Liver (tissue), 9 donors: ENCODE data around the gene TMEM223. TPM values are rescaled to one million over a fixed set of nuclear protein-coding genes. Genes with fewer than 3 reads are reported as not detected.
"Not testable (repeated sequence)": the region's sequence is repeated elsewhere in the genome, so short reads cannot be mapped to it uniquely, and the experiment has no call there.

Source experiments
- DNase-seq: peaks from one replicate; pipeline ENCODE4 v3.0.0-alpha.2; 2017; ENCODE audit warnings: low spot score
- H3K27ac ChIP-seq, 2 donors: one replicate each; pipeline ENCODE4 v1.7.0; 2013; ENCODE audit warnings: inconsistent platforms in 2 of 2, low read length in 2 of 2, control low read depth in 1 of 2, low read depth in 1 of 2, mild to moderate bottlenecking in 1 of 2
- H3K27me3 ChIP-seq, 4 donors: one replicate each; pipeline versions ENCODE4 v1.6.1 to v1.7.0; 2013; ENCODE audit warnings: low read length in 3 of 4, inconsistent platforms in 1 of 4, mild to moderate bottlenecking in 1 of 4, moderate library complexity in 1 of 4; ENCODE audit not compliant: control insufficient read depth in 4 of 4, insufficient read depth in 4 of 4
- H3K36me3 ChIP-seq, 4 donors: one replicate each; pipeline versions ENCODE4 v1.6.1 to v1.7.0; 2013; ENCODE audit warnings: low read length in 3 of 4, mild to moderate bottlenecking in 3 of 4, low read depth in 1 of 4, moderate library complexity in 1 of 4; ENCODE audit not compliant: control insufficient read depth in 4 of 4, insufficient read depth in 3 of 4
- H3K4me1 ChIP-seq, 4 donors: one replicate each; pipeline versions ENCODE4 v1.6.1 to v1.7.0; 2013; ENCODE audit warnings: low read length in 3 of 4, mild to moderate bottlenecking in 3 of 4, moderate library complexity in 1 of 4; ENCODE audit not compliant: control insufficient read depth in 4 of 4, insufficient read depth in 4 of 4
- H3K4me3 ChIP-seq, 3 donors: one replicate each; pipeline versions ENCODE4 v1.6.1 to v1.7.0; 2013; ENCODE audit warnings: low read length in 3 of 3, control low read depth in 1 of 3, low read depth in 1 of 3, mild to moderate bottlenecking in 1 of 3
- H3K9ac ChIP-seq, 2 donors: one replicate each; pipeline ENCODE4 v1.7.0; 2013; ENCODE audit warnings: low read length in 2 of 2, mild to moderate bottlenecking in 2 of 2, moderate library complexity in 2 of 2, control low read depth in 1 of 2, low read depth in 1 of 2
- H3K9me3 ChIP-seq, 4 donors: one replicate each; pipeline versions ENCODE4 v1.6.1 to v1.7.0; 2013; ENCODE audit warnings: low read length in 3 of 4; ENCODE audit not compliant: control insufficient read depth in 4 of 4
- ATF3 ChIP-seq: IDR thresholded peaks from 2 replicates; pipeline ENCODE4 v1.6.1; 2016; ENCODE audit warnings: antibody characterized with exemption
- EGR1 ChIP-seq, 2 donors: IDR thresholded peaks; 2 replicates each; pipeline ENCODE4 v1.6.1; 2016 to 2018; ENCODE audit warnings: antibody characterized with exemption in 2 of 2, low read depth in 2 of 2
- FOXA1 ChIP-seq: IDR thresholded peaks from 2 replicates; pipeline ENCODE4 v1.6.1; 2016; ENCODE audit warnings: antibody characterized with exemption
- FOXA2 ChIP-seq: IDR thresholded peaks from 2 replicates; pipeline ENCODE4 v1.6.1; 2016; ENCODE audit warnings: antibody characterized with exemption
- GABPA ChIP-seq, 2 donors: IDR thresholded peaks in 1 of 2; conservative IDR thresholded peaks in 1 of 2; 2 replicates each; pipeline ENCODE4 v1.6.1; 2016; ENCODE audit warnings: antibody characterized with exemption in 2 of 2, mild to moderate bottlenecking in 1 of 2, moderate library complexity in 1 of 2
- HNF4A ChIP-seq, 2 donors: conservative IDR thresholded peaks; 2 replicates each; pipeline ENCODE4 v1.6.1; 2016; ENCODE audit warnings: antibody characterized with exemption in 2 of 2, mild to moderate bottlenecking in 2 of 2
- HNF4G ChIP-seq: IDR thresholded peaks from 2 replicates; pipeline ENCODE4 v1.6.1; 2016; ENCODE audit warnings: antibody characterized with exemption
- JUND ChIP-seq, 2 donors: IDR thresholded peaks; 2 replicates each; pipeline ENCODE4 v1.6.1; 2016; ENCODE audit warnings: antibody characterized with exemption in 2 of 2
- MAX ChIP-seq: IDR thresholded peaks from 2 replicates; pipeline ENCODE4 v1.6.1; 2016; ENCODE audit warnings: antibody characterized with exemption
- NR2F2 ChIP-seq: IDR thresholded peaks from 2 replicates; pipeline ENCODE4 v1.6.1; 2016; ENCODE audit warnings: antibody characterized with exemption
- RAD21 ChIP-seq, 2 donors: IDR thresholded peaks; 2 replicates each; pipeline ENCODE4 v1.6.1; 2016; ENCODE audit warnings: antibody characterized with exemption in 2 of 2, mild to moderate bottlenecking in 2 of 2
- REST ChIP-seq: IDR thresholded peaks from 2 replicates; pipeline ENCODE4 v1.6.1; 2016; ENCODE audit warnings: antibody characterized with exemption, mild to moderate bottlenecking
- RXRA ChIP-seq, 2 donors: IDR thresholded peaks; 2 replicates each; pipeline ENCODE4 v1.6.1; 2017 to 2018; ENCODE audit warnings: antibody characterized with exemption in 2 of 2, mild to moderate bottlenecking in 1 of 2
- SP1 ChIP-seq: IDR thresholded peaks from 2 replicates; pipeline ENCODE4 v1.6.1; 2018; ENCODE audit warnings: antibody characterized with exemption, mild to moderate bottlenecking
- TAF1 ChIP-seq: conservative IDR thresholded peaks from 2 replicates; pipeline ENCODE4 v1.6.1; 2016; ENCODE audit warnings: antibody characterized with exemption, mild to moderate bottlenecking
- YY1 ChIP-seq: IDR thresholded peaks from 2 replicates; pipeline ENCODE4 v1.6.1; 2016; ENCODE audit warnings: antibody characterized with exemption, mild to moderate bottlenecking
- WGBS: extraction: QIAGEN DNeasy Blood & Tissue Kit; methylation state at CpG from one replicate; pipeline ENCODE4 v1.1.7; 2013; 5-methylcytosine and 5-hydroxymethylcytosine counted together
- polyA plus RNA-seq, 2 donors: library from polyadenylated mRNA; stranded (reverse) in 1 of 2; unstranded in 1 of 2; fragments of 200-250 nt in 1 of 2; fragments of >200 nt in 1 of 2; fragmentation: Nextera tagmentation in 1 of 2; extraction: Ambion mirVana in 1 of 2; gene quantifications; one replicate each; pipeline versions ENCODE4 v1.2.1 to v1.2.3, GENCODE V29; 2013 to 2015
- total RNA-seq, 2 donors: library from RNA; depleted of rRNA; stranded (reverse); fragments of >200 nt; gene quantifications; one replicate each; pipeline ENCODE4 v1.2.3, GENCODE V29; 2014
- TF ChIP-seq, protein P1 (sequence below): fragments of 150-350 bp; IDR thresholded peaks from 2 replicates; pipeline ENCODE4 v1.5.1; 2017; ENCODE audit warnings: improper control_type of control experiment, low read depth, low read length; ENCODE audit not compliant: missing input control
- donor health status: healthy.
- donor health status: healthy.
- donor health status: healthy.
- donor health status: healthy.
- donor health status: healthy.

The TMEM223 gene
- total and polyA plus RNA-seq, 4 donors = 9.2 to 23.8 (median 13.0) TPM

GRCh38 chr11:62752994-62753735 is 38.6 kb downstream of the TMEM223 start:
- peak overlapping the region in 1 of 2 donors; percentile 94 for H3K27ac ChIP-seq
- TF ChIP-seq REST (no peak), ATF3 (no peak), HNF4G (no peak), SP1 (no peak)
- no peak overlapping the region for H3K9ac ChIP-seq
- peaks cover 2 to 11% (median 4%) of the 10 kb centered on the region in 4 donors for H3K36me3 ChIP-seq
- no peaks in the 10 kb centered on the region for H3K9me3 ChIP-seq
- H3K27me3 ChIP-seq = no peaks in the 10 kb centered on the region
- H3K4me3 ChIP-seq = peak overlapping the region; percentile 29 to 82 (median 72)
- no peak for DNase-seq
- H3K4me1 ChIP-seq = peaks cover 4 to 12% (median 9%) of the 10 kb centered on the region in 4 donors
- WGBS = 72% methylated on average over 15 of the region's 15 CpGs

DNA sequence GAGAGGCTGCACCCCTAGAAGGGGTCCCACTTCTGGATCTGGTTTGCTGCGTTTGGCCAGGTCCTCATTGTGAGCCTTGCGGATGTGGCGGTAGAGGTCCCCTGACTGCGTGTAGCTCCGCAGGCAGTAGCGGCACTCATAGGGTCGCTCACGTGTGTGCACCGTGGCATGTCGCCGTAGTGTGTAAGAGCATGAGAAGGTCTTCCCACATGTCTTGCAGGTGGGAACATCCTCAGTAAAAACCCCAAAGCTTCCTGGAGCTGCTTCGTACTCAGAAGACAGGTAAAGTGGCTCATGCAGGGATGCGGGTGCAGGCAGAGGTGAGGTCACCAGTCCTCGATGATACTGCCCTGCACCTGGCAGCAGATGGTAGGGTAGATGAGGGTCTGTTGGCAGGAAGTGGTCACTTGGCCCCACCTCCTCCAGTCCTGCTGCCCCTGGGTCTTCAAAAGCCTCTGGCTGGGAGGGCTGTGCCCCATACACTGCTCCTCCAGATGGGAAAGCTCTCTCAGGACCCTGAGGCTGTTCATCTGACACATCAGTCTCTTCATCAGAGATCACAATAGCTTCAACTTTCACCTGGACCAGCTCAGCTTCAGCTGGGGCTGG is 39.5 kb downstream of the TMEM223 start:
- DNase-seq = no peak
- Histone ChIP-seq H3K4me1 (peaks cover 4 to 12% (median 9%) of the 10 kb centered on the region in 4 donors), H3K9me3 (no peaks in the 10 kb centered on the region), H3K27me3 (no peaks in the 10 kb centered on the region), H3K36me3 (peaks cover 2 to 11% (median 4%) of the 10 kb centered on the region in 4 donors), H3K9ac (no peak overlapping the region), H3K4me3 (no peak overlapping the region), H3K27ac (no peak overlapping the region)
- 97% methylated on average over 14 of the region's 14 CpGs for WGBS
- TF ChIP-seq JUND (IDR thresholded peaks at IDR 0.05) = no peak
- TF ChIP-seq RAD21 (IDR thresholded peaks at IDR 0.05) = no peak
- TF ChIP-seq REST = no peak
- no peak for TF ChIP-seq HNF4G
- TF ChIP-seq HNF4A (conservative IDR thresholded peaks at IDR 0.05) = no peak
- TF ChIP-seq FOXA1 = no peak
- TF ChIP-seq NR2F2 = no peak
- TF ChIP-seq MAX = no peak
- no peak for TF ChIP-seq SP1
- TF ChIP-seq RXRA (IDR thresholded peaks at IDR 0.05) = no peak
- no peak for TF ChIP-seq YY1
- no peak for TF ChIP-seq EGR1 (IDR thresholded peaks at IDR 0.05; ENCODE audit: low read depth in 2 of 2)
- TF ChIP-seq, protein P1, sequence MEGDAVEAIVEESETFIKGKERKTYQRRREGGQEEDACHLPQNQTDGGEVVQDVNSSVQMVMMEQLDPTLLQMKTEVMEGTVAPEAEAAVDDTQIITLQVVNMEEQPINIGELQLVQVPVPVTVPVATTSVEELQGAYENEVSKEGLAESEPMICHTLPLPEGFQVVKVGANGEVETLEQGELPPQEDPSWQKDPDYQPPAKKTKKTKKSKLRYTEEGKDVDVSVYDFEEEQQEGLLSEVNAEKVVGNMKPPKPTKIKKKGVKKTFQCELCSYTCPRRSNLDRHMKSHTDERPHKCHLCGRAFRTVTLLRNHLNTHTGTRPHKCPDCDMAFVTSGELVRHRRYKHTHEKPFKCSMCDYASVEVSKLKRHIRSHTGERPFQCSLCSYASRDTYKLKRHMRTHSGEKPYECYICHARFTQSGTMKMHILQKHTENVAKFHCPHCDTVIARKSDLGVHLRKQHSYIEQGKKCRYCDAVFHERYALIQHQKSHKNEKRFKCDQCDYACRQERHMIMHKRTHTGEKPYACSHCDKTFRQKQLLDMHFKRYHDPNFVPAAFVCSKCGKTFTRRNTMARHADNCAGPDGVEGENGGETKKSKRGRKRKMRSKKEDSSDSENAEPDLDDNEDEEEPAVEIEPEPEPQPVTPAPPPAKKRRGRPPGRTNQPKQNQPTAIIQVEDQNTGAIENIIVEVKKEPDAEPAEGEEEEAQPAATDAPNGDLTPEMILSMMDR = no peak
- TF ChIP-seq TAF1 = no peak
- no peak for TF ChIP-seq GABPA (IDR thresholded peaks at IDR 0.05 in 1 of 2, conservative IDR thresholded peaks at IDR 0.05 in 1 of 2)
- TF ChIP-seq FOXA2 = no peak

GRCh38 chr11:62749931-62750330 is 41.9 kb downstream of the TMEM223 start:
- not testable (repeated sequence) for DNase-seq, H3K4me3 ChIP-seq, H3K27me3 ChIP-seq, H3K9ac ChIP-seq, H3K27ac ChIP-seq, H3K9me3 ChIP-seq
- H3K36me3 ChIP-seq = peaks cover 2 to 11% (median 4%) of the 10 kb centered on the region in 4 donors
- peaks cover 4 to 12% (median 9%) of the 10 kb centered on the region in 4 donors for H3K4me1 ChIP-seq
- WGBS = 96% methylated on average over 5 of the region's 5 CpGs
